Measurements from ENCODE around the gene PDXK. TPM values are rescaled to one million over a fixed set of nuclear protein-coding genes. Genes with fewer than 3 reads are reported as not detected.
A peak's percentile ranks its signal among the peaks of the same experiment; 100 is the strongest.

Gene PDXK
- polyA plus RNA-seq, 4 donors: 65.4 to 105 (median 67.6) TPM

GRCh38 chr21:43733060-43733459, 14.1 kb downstream of the PDXK start:
- DNase-seq (no peak), FAIRE-seq (no peak)
- H3K9me3 ChIP-seq (ENCODE audit: control insufficient read depth in 2 of 2, insufficient read depth in 1 of 2, low read depth in 1 of 2, low read length in 1 of 2): no peaks in the 10 kb centered on the region
- peak overlapping the region in 1 of 3 donors; percentile 3 for H3K4me3 ChIP-seq (ENCODE audit: low read depth in 1 of 3, low read length in 3 of 3)
- 25 to 41% (median 40%) methylated on average over 7 to 10 of the region's 10 CpGs for WGBS, 3 donors
- H3K27ac ChIP-seq (ENCODE audit: low read depth in 1 of 3, low read length in 2 of 3): peak overlapping the region; percentile 66 to 91 (median 73)
- peaks cover 0 to 75% (median 2%) of the 10 kb centered on the region in 3 donors for H3K36me3 ChIP-seq (ENCODE audit: control insufficient read depth in 3 of 3, insufficient read depth in 2 of 3, low read depth in 1 of 3, low read length in 3 of 3)
- H3K27me3 ChIP-seq (ENCODE audit: control insufficient read depth in 3 of 3, insufficient read depth in 3 of 3, low read length in 3 of 3): no peaks in the 10 kb centered on the region
- peaks cover 15 to 89% (median 19%) of the 10 kb centered on the region in 3 donors for H3K4me1 ChIP-seq (ENCODE audit: control insufficient read depth in 3 of 3, insufficient read depth in 2 of 3, low read depth in 1 of 3, low read length in 2 of 3)

- 16 to 49% (median 33%) methylated on average over 14 to 15 of the region's 15 CpGs for WGBS, 3 donors
- Histone ChIP-seq H3K9me3 (ENCODE audit: control insufficient read depth in 2 of 2, insufficient read depth in 1 of 2, low read depth in 1 of 2, low read length in 1 of 2) (no peaks in the 10 kb centered on the region), H3K4me3 (ENCODE audit: low read depth in 1 of 3, low read length in 3 of 3) (peak overlapping the region in 1 of 3 donors; percentile 3), H3K27me3 (ENCODE audit: control insufficient read depth in 3 of 3, insufficient read depth in 3 of 3, low read length in 3 of 3) (no peaks in the 10 kb centered on the region), H3K4me1 (ENCODE audit: control insufficient read depth in 3 of 3, insufficient read depth in 2 of 3, low read depth in 1 of 3, low read length in 2 of 3) (peaks cover 12 to 89% (median 19%) of the 10 kb centered on the region in 3 donors), H3K27ac (ENCODE audit: low read depth in 1 of 3, low read length in 2 of 3) (peak overlapping the region; percentile 66 to 74 (median 73)), H3K36me3 (ENCODE audit: control insufficient read depth in 3 of 3, insufficient read depth in 2 of 3, low read depth in 1 of 3, low read length in 3 of 3) (peaks cover 0 to 77% (median 2%) of the 10 kb centered on the region in 3 donors)
- peak in 1 of 2 donors; percentile 73 for DNase-seq
- FAIRE-seq: no peak
Observed at GRCh38 chr21:43733529-43734071, 14.7 kb downstream of the PDXK start.

GRCh38 chr21:43734131-43734927, 15.4 kb downstream of the PDXK start:
- Histone ChIP-seq H3K36me3 (ENCODE audit: control insufficient read depth in 3 of 3, insufficient read depth in 2 of 3, low read depth in 1 of 3, low read length in 3 of 3) (peaks cover 0 to 78% (median 2%) of the 10 kb centered on the region in 3 donors), H3K27me3 (ENCODE audit: control insufficient read depth in 3 of 3, insufficient read depth in 3 of 3, low read length in 3 of 3) (no peaks in the 10 kb centered on the region), H3K4me3 (ENCODE audit: low read depth in 1 of 3, low read length in 3 of 3) (no peak overlapping the region), H3K27ac (ENCODE audit: low read depth in 1 of 3, low read length in 2 of 3) (peak overlapping the region; percentile 66 to 74 (median 73)), H3K9me3 (ENCODE audit: control insufficient read depth in 2 of 2, insufficient read depth in 1 of 2, low read depth in 1 of 2, low read length in 1 of 2) (no peaks in the 10 kb centered on the region), H3K4me1 (ENCODE audit: control insufficient read depth in 3 of 3, insufficient read depth in 2 of 3, low read depth in 1 of 3, low read length in 2 of 3) (peaks cover 5 to 89% (median 15%) of the 10 kb centered on the region in 3 donors)
- FAIRE-seq: no peak
- 23 to 53% (median 42%) methylated on average over 25 of the region's 25 CpGs for WGBS, 3 donors
- DNase-seq: peak; percentile 42 to 95

GRCh38 chr21:43734928-43735229, 15.9 kb downstream of the PDXK start:
- Histone ChIP-seq H3K27ac (ENCODE audit: low read depth in 1 of 3, low read length in 2 of 3) (peak overlapping the region in 2 of 3 donors; percentile 66 to 74), H3K27me3 (ENCODE audit: control insufficient read depth in 3 of 3, insufficient read depth in 3 of 3, low read length in 3 of 3) (no peaks in the 10 kb centered on the region), H3K4me3 (ENCODE audit: low read depth in 1 of 3, low read length in 3 of 3) (no peak overlapping the region), H3K36me3 (ENCODE audit: control insufficient read depth in 3 of 3, insufficient read depth in 2 of 3, low read depth in 1 of 3, low read length in 3 of 3) (peaks cover 0 to 79% (median 2%) of the 10 kb centered on the region in 3 donors), H3K4me1 (ENCODE audit: control insufficient read depth in 3 of 3, insufficient read depth in 2 of 3, low read depth in 1 of 3, low read length in 2 of 3) (peaks cover 5 to 89% (median 14%) of the 10 kb centered on the region in 3 donors), H3K9me3 (ENCODE audit: control insufficient read depth in 2 of 2, insufficient read depth in 1 of 2, low read depth in 1 of 2, low read length in 1 of 2) (no peaks in the 10 kb centered on the region)
- FAIRE-seq: no peak
- WGBS, 3 donors: 65 to 68% (median 67%) methylated on average over 9 of the region's 9 CpGs
- no peak for DNase-seq

GRCh38 chr21:43735236-43736091, 16.5 kb downstream of the PDXK start:
- DNase-seq (no peak), FAIRE-seq (no peak)
- peaks cover 5 to 91% (median 14%) of the 10 kb centered on the region in 3 donors for H3K4me1 ChIP-seq (ENCODE audit: control insufficient read depth in 3 of 3, insufficient read depth in 2 of 3, low read depth in 1 of 3, low read length in 2 of 3)
- peaks cover 0 to 84% (median 2%) of the 10 kb centered on the region in 3 donors for H3K36me3 ChIP-seq (ENCODE audit: control insufficient read depth in 3 of 3, insufficient read depth in 2 of 3, low read depth in 1 of 3, low read length in 3 of 3)
- 90 to 94% (median 93%) methylated on average over 21 to 22 of the region's 22 CpGs for whole genome bisulfite sequencing, 3 donors
- peak overlapping the region in 1 of 3 donors; percentile 66 for H3K27ac ChIP-seq (ENCODE audit: low read depth in 1 of 3, low read length in 2 of 3)
- no peaks in the 10 kb centered on the region for H3K27me3 ChIP-seq (ENCODE audit: control insufficient read depth in 3 of 3, insufficient read depth in 3 of 3, low read length in 3 of 3)
- H3K4me3 ChIP-seq (ENCODE audit: low read depth in 1 of 3, low read length in 3 of 3): no peak overlapping the region
- no peaks in the 10 kb centered on the region for H3K9me3 ChIP-seq (ENCODE audit: control insufficient read depth in 2 of 2, insufficient read depth in 1 of 2, low read depth in 1 of 2, low read length in 1 of 2)

- H3K36me3 ChIP-seq (ENCODE audit: control insufficient read depth in 3 of 3, insufficient read depth in 2 of 3, low read depth in 1 of 3, low read length in 3 of 3): peaks cover 0 to 85% (median 2%) of the 10 kb centered on the region in 3 donors
- peak overlapping the region in 1 of 3 donors; percentile 72 for H3K27ac ChIP-seq (ENCODE audit: low read depth in 1 of 3, low read length in 2 of 3)
- 92 to 95% (median 94%) methylated on average over 25 of the region's 25 CpGs for WGBS, 3 donors
- H3K9me3 ChIP-seq (ENCODE audit: control insufficient read depth in 2 of 2, insufficient read depth in 1 of 2, low read depth in 1 of 2, low read length in 1 of 2): no peaks in the 10 kb centered on the region
- no peak overlapping the region for H3K4me3 ChIP-seq (ENCODE audit: low read depth in 1 of 3, low read length in 3 of 3)
- FAIRE-seq: no peak
- peaks cover 5 to 83% (median 12%) of the 10 kb centered on the region in 3 donors for H3K4me1 ChIP-seq (ENCODE audit: control insufficient read depth in 3 of 3, insufficient read depth in 2 of 3, low read depth in 1 of 3, low read length in 2 of 3)
- no peak for DNase-seq
- H3K27me3 ChIP-seq (ENCODE audit: control insufficient read depth in 3 of 3, insufficient read depth in 3 of 3, low read length in 3 of 3): no peaks in the 10 kb centered on the region
Observed at GRCh38 chr21:43736224-43736883, 17.4 kb downstream of the PDXK start.

- Histone ChIP-seq H3K27ac (ENCODE audit: low read depth in 1 of 3, low read length in 2 of 3) (peak overlapping the region; percentile 42 to 78 (median 72)), H3K9me3 (ENCODE audit: control insufficient read depth in 2 of 2, insufficient read depth in 1 of 2, low read depth in 1 of 2, low read length in 1 of 2) (no peaks in the 10 kb centered on the region), H3K4me3 (ENCODE audit: low read depth in 1 of 3, low read length in 3 of 3) (no peak overlapping the region), H3K36me3 (ENCODE audit: control insufficient read depth in 3 of 3, insufficient read depth in 2 of 3, low read depth in 1 of 3, low read length in 3 of 3) (peaks cover 0 to 87% (median 2%) of the 10 kb centered on the region in 3 donors), H3K27me3 (ENCODE audit: control insufficient read depth in 3 of 3, insufficient read depth in 3 of 3, low read length in 3 of 3) (no peaks in the 10 kb centered on the region), H3K4me1 (ENCODE audit: control insufficient read depth in 3 of 3, insufficient read depth in 2 of 3, low read depth in 1 of 3, low read length in 2 of 3) (peaks cover 5 to 74% (median 12%) of the 10 kb centered on the region in 3 donors)
- FAIRE-seq (no peak), DNase-seq (no peak)
- WGBS, 3 donors: 92 to 96% (median 93%) methylated on average over 30 to 35 of the region's 35 CpGs
Observed at GRCh38 chr21:43737158-43737950, 18.4 kb downstream of the PDXK start.
